ENCODE measurements around the gene ZNF697. TPM values are rescaled to one million over a fixed set of nuclear protein-coding genes. Genes with fewer than 3 reads are reported as not detected.

Gene ZNF697
- total and polyA plus RNA-seq, 2 donors (not counting 1 experiment from before 2014, with no cell fraction given), result not detected

DNA sequence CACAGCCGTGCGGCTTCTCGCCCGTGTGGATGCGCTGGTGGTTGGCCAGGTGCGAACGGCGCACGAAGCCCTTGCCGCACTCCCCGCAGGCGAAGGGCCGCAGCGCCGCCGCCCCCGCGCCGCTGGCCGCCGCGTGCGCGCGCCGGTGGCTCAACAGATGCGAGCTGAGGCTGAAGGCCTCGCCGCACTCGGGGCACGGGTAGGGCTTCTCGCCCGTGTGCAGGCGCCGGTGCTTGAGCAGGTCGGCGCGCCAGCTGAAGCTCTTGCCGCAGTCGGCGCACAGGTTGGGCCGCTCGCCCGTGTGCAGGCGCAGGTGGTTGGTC lies 24.9 kb downstream of the ZNF697 start:
- peaks cover 0 to 14% (median 0%) of the 10 kb centered on the region in 3 donors for H3K9me3 ChIP-seq (ENCODE audit: control extremely low read depth in 1 of 3, control insufficient read depth in 2 of 3, insufficient read depth in 1 of 3, low read length in 2 of 3)
- intact Hi-C loops (cut with micrococcal nuclease), result no loop called here
- POLR2A ChIA-PET, result no interaction called here

DNA sequence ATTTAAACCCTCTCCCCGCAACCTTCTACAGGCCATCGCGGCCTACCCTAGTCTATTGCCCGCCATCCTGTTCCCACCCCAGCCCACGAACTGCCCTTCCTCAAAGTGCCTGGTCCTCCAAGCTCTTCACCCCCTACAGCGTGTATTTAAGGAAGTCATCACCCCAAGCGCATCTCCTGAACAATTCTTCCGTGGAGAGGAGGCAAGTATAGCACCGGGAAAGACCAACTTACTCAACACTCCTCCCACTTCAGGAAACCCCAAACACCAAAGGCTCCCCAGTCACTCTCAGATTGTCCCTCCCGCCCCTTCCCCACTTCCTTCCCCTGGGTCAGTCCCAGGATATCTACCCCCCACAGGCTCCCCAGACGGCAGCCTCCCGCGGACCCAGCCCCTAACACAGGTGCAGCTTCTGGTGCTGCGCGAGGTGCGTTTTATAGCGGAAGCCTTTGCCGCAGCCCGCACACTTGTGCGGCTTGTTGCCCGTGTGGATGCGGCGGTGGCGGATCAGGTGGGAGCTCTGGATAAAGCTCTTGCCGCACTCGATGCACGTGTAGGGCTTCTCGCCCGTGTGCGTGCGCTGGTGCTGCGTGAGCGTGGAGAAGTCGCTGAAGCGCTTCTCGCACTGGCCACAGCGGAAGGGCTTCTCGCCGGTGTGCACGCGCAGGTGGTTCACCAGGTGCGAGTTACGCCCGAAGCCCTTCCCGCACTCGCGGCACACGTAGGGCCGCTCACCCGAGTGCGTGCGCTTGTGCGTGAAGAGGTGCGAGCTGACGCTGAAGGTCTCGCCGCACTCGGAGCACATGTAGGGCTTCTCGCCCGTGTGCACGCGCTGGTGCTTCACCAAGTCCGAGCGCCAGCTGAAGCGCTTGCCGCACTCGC lies 25.5 kb downstream of the ZNF697 start:
- 97% methylated on average over 67 of the region's 67 CpGs for WGBS (ENCODE audit: insufficient coverage)
- no peaks in the 10 kb centered on the region for H3K4me1 ChIP-seq (ENCODE audit: control insufficient read depth in 2 of 2, insufficient read depth in 2 of 2, low read length in 2 of 2)
- no peak overlapping the region for H3K4me3 ChIP-seq (ENCODE audit: control extremely low read depth in 1 of 5, extremely low read depth in 1 of 5, insufficient read depth in 1 of 5, low read depth in 2 of 5, low read length in 4 of 5)
- TF ChIP-seq, protein P1, sequence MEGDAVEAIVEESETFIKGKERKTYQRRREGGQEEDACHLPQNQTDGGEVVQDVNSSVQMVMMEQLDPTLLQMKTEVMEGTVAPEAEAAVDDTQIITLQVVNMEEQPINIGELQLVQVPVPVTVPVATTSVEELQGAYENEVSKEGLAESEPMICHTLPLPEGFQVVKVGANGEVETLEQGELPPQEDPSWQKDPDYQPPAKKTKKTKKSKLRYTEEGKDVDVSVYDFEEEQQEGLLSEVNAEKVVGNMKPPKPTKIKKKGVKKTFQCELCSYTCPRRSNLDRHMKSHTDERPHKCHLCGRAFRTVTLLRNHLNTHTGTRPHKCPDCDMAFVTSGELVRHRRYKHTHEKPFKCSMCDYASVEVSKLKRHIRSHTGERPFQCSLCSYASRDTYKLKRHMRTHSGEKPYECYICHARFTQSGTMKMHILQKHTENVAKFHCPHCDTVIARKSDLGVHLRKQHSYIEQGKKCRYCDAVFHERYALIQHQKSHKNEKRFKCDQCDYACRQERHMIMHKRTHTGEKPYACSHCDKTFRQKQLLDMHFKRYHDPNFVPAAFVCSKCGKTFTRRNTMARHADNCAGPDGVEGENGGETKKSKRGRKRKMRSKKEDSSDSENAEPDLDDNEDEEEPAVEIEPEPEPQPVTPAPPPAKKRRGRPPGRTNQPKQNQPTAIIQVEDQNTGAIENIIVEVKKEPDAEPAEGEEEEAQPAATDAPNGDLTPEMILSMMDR (IDR thresholded peaks at IDR 0.05), result no peak
- TF ChIP-seq EZH2 (IDR thresholded peaks at IDR 0.05; ENCODE audit: borderline replicate concordance, insufficient read depth, low read depth, low read length, poor library complexity, severe bottlenecking), result no peak
- no peaks in the 10 kb centered on the region for H3K79me2 ChIP-seq (ENCODE audit: control insufficient read depth, insufficient read depth, low read length)
- Mint-ChIP-seq H3K27me3 (peaks cover 7% of the 10 kb centered on the region), H3K4me3 (no peak overlapping the region), H3K9me3 (ENCODE audit: insufficient read depth) (no peaks in the 10 kb centered on the region), H3K27ac (no peak overlapping the region), H3K4me1 (no peaks in the 10 kb centered on the region)
- peaks cover 0 to 14% (median 0%) of the 10 kb centered on the region in 3 donors for H3K9me3 ChIP-seq (ENCODE audit: control extremely low read depth in 1 of 3, control insufficient read depth in 2 of 3, insufficient read depth in 1 of 3, low read length in 2 of 3)
- H3K27me3 ChIP-seq (replicated peaks in 1 of 4; ENCODE audit: control extremely low read depth in 1 of 4, control insufficient read depth in 3 of 4, insufficient read depth in 4 of 4, low read length in 3 of 4), result peaks cover 0 to 6% (median 3%) of the 10 kb centered on the region in 4 experiments
- no peak overlapping the region for H3K4me2 ChIP-seq (replicated peaks; ENCODE audit: low read depth, low read length, poor library complexity, severe bottlenecking)
- no peak for DNase-seq
- no peak for ATAC-seq (ENCODE audit: low read depth)
- H3K27ac ChIP-seq (ENCODE audit: low read length in 2 of 2), result no peak overlapping the region
- POLR2A ChIA-PET, result no interaction called here
- CTCF ChIA-PET, result no interaction called here
- no peak overlapping the region for H3K9ac ChIP-seq (ENCODE audit: low read length)
- no peaks in the 10 kb centered on the region for H3K36me3 ChIP-seq (replicated peaks in 1 of 2; ENCODE audit: control extremely low read depth in 1 of 2, control insufficient read depth in 1 of 2, extremely low read depth in 1 of 2, insufficient read depth in 2 of 2, low read length in 1 of 2)
- H4K20me1 ChIP-seq (ENCODE audit: control insufficient read depth, insufficient read depth, low read length, poor library complexity, severe bottlenecking), result no peaks in the 10 kb centered on the region
- intact Hi-C loops (cut with micrococcal nuclease), result no loop called here
- H2AFZ ChIP-seq (ENCODE audit: insufficient read depth, low read depth, low read length, poor library complexity, severe bottlenecking), result no peak overlapping the region

More for the DNA sequence above, 24.9 kb downstream of the ZNF697 start:
- Histone ChIP-seq H3K9ac (ENCODE audit: low read length) (no peak overlapping the region), H3K27ac (ENCODE audit: low read length in 2 of 2) (no peak overlapping the region), H2AFZ (ENCODE audit: insufficient read depth, low read depth, low read length, poor library complexity, severe bottlenecking) (no peak overlapping the region), H3K4me3 (ENCODE audit: control extremely low read depth in 1 of 5, extremely low read depth in 1 of 5, insufficient read depth in 1 of 5, low read depth in 2 of 5, low read length in 4 of 5) (no peak overlapping the region), H3K27me3 (replicated peaks in 1 of 4; ENCODE audit: control extremely low read depth in 1 of 4, control insufficient read depth in 3 of 4, insufficient read depth in 4 of 4, low read length in 3 of 4) (peaks cover 0 to 12% (median 4%) of the 10 kb centered on the region in 4 experiments), H4K20me1 (ENCODE audit: control insufficient read depth, insufficient read depth, low read length, poor library complexity, severe bottlenecking) (no peaks in the 10 kb centered on the region), H3K79me2 (ENCODE audit: control insufficient read depth, insufficient read depth, low read length) (no peaks in the 10 kb centered on the region), H3K4me2 (replicated peaks; ENCODE audit: low read depth, low read length, poor library complexity, severe bottlenecking) (no peak overlapping the region), H3K4me1 (ENCODE audit: control insufficient read depth in 2 of 2, insufficient read depth in 2 of 2, low read length in 2 of 2) (no peaks in the 10 kb centered on the region), H3K36me3 (replicated peaks in 1 of 2; ENCODE audit: control extremely low read depth in 1 of 2, control insufficient read depth in 1 of 2, extremely low read depth in 1 of 2, insufficient read depth in 2 of 2, low read length in 1 of 2) (no peaks in the 10 kb centered on the region)
- no peak overlapping the region for H3K27ac Mint-ChIP-seq
- DNase-seq (no peak), ATAC-seq (ENCODE audit: low read depth) (no peak)
- no peak overlapping the region for H3K4me3 Mint-ChIP-seq
- no peaks in the 10 kb centered on the region for H3K4me1 Mint-ChIP-seq
- 96% methylated on average over 45 of the region's 45 CpGs for WGBS (ENCODE audit: insufficient coverage)
- CTCF ChIA-PET, result no interaction called here
- no peaks in the 10 kb centered on the region for H3K9me3 Mint-ChIP-seq (ENCODE audit: insufficient read depth)
- TF ChIP-seq, protein P1 (IDR thresholded peaks at IDR 0.05), result no peak
- TF ChIP-seq EZH2 (IDR thresholded peaks at IDR 0.05; ENCODE audit: borderline replicate concordance, insufficient read depth, low read depth, low read length, poor library complexity, severe bottlenecking), result no peak
- peaks cover 13% of the 10 kb centered on the region for H3K27me3 Mint-ChIP-seq

All from B cell (primary cell).